ENCODE measurements around the gene CIAO2B. TPM values are rescaled to one million over a fixed set of nuclear protein-coding genes. Genes with fewer than 3 reads are reported as not detected.

CIAO2B gene
- total and polyA plus RNA-seq, 2 experiments from 2014 or later, result 92.4 to 181 TPM

GRCh38 chr16:66889622-66890021 is 44.6 kb downstream of the CIAO2B start:
- H3K36me3 Mint-ChIP-seq (ENCODE audit: low read depth), result peaks cover 40% of the 10 kb centered on the region

More at GRCh38 chr16:66889622-66890021, 44.6 kb downstream of the CIAO2B start:
- peaks cover 6% of the 10 kb centered on the region; the same call in 1 of the 2 replicates for H4K20me1 ChIP-seq (replicated peaks; ENCODE audit: insufficient read depth)
- H2AFZ ChIP-seq, result no peak overlapping the region
- no peak for DNase-seq (ENCODE audit: low spot score)
- Mint-ChIP-seq H3K9me3 (no peaks in the 10 kb centered on the region; the same call in 2 of the 3 replicates), H3K4me3 (no peak overlapping the region), H3K4me1 (peaks cover 7% of the 10 kb centered on the region; the same call in 2 of the 3 replicates), H3K27me3 (ENCODE audit: insufficient read depth, low read depth, poor library complexity) (peaks cover 2% of the 10 kb centered on the region), H3K27ac (no peak overlapping the region)
- TF ChIP-seq CTCF (conservative IDR thresholded peaks at IDR 0.05; ENCODE audit: low read depth in 2 of 2), result no peak
- TF ChIP-seq JUNB (IDR thresholded peaks at IDR 0.05; ENCODE audit: unreplicated experiment), result no peak
- no peak for TF ChIP-seq ZNF114 (CRISPR knock-in tag; IDR thresholded peaks at IDR 0.05)
- TF ChIP-seq REST (IDR thresholded peaks at IDR 0.05; ENCODE audit: unreplicated experiment), result no peak
- no peak for TF ChIP-seq EZH2phosphoT487 (IDR thresholded peaks at IDR 0.05; ENCODE audit: unreplicated experiment)
- no peak for TF ChIP-seq NANOG (IDR thresholded peaks at IDR 0.05; ENCODE audit: borderline replicate concordance)
- no peak for TF ChIP-seq POLR2AphosphoS5 (IDR thresholded peaks at IDR 0.05; ENCODE audit: low read depth)
- TF ChIP-seq ZNF331 (CRISPR knock-in tag; IDR thresholded peaks at IDR 0.05; ENCODE audit: low read depth), result no peak
- no peak for TF ChIP-seq ETS1 (IDR thresholded peaks at IDR 0.05)
- TF ChIP-seq EZH2 (IDR thresholded peaks at IDR 0.05; ENCODE audit: low read depth, unreplicated experiment), result no peak
- no peak for TF ChIP-seq STAT1 (IDR thresholded peaks at IDR 0.05; ENCODE audit: unreplicated experiment)
- no peak overlapping the region for H3K27ac ChIP-seq (ENCODE audit: low read depth)
- no peak overlapping the region for H3K4me3 ChIP-seq
- H3F3A ChIP-seq (replicated peaks; ENCODE audit: low read depth), result 0 out of 2 replicates have a peak, but pooled peaks cover 1% of the 10 kb centered on the region
- no peaks in the 10 kb centered on the region; the same call in 1 of the 2 replicates for H3K4me1 ChIP-seq (ENCODE audit: insufficient read depth)
- no peak overlapping the region for H3K4me2 ChIP-seq
- H3K27me3 ChIP-seq (ENCODE audit: insufficient read depth), result no peaks in the 10 kb centered on the region
- no peak for ATAC-seq
- 0 out of 2 replicates have a peak, but pooled peaks cover 10% of the 10 kb centered on the region for H3K79me2 ChIP-seq (replicated peaks; ENCODE audit: insufficient read depth)
- no peaks in the 10 kb centered on the region for H3K9me2 ChIP-seq (ENCODE audit: insufficient read depth)
- peaks cover 8% of the 10 kb centered on the region; the same call in 1 of the 2 replicates for H3K36me3 ChIP-seq (ENCODE audit: insufficient read depth)

Measured in GM23338 (cell line).